HEK293 (cell line): ENCODE data around the gene SLC38A3.

Experiments
- CTCF ChIA-PET: fragments of 350-600 bp; formaldehyde crosslinking; extraction: SDS; loops from one replicate; lab custom pipeline; 2021; ENCODE audit warnings: antibody characterized with exemption; lab: Yijun Ruan, JAX
- POLR2A ChIA-PET: fragments of 300-600 bp; formaldehyde crosslinking; extraction: SDS; loops from one replicate; lab custom pipeline; 2020; ENCODE audit warnings: antibody characterized with exemption, inconsistent platforms; lab: Yijun Ruan, JAX
- H3K27ac ChIP-seq: fragments of 200-500 bp; sonication (Bioruptor generic); 2 replicates; pipeline ENCODE4 v1.5.1; 2014; ENCODE audit warnings: low read depth, low read length, control low read depth, inconsistent platforms; ENCODE audit errors: extremely low read depth
- H3K36me3 ChIP-seq, 2 experiments: fragments of 200-500 bp in 1 of 2; sonication (Bioruptor generic) in 1 of 2; 1 replicate in 1 of 2; 2 replicates in 1 of 2; pipeline ENCODE4 v1.5.1; 2014 to 2017; ENCODE audit warnings: inconsistent platforms in 2 of 2, low read length in 2 of 2; ENCODE audit not compliant: control insufficient read depth in 2 of 2, insufficient read depth in 1 of 2
- H3K4me1 ChIP-seq: fragments of 200-500 bp; sonication (Bioruptor generic); 2 replicates; pipeline ENCODE4 v1.5.1; 2014; ENCODE audit warnings: mild to moderate bottlenecking, low read length, inconsistent platforms; ENCODE audit not compliant: control insufficient read depth, insufficient read depth
- H3K4me3 ChIP-seq: 2 replicates; pipeline ENCODE4 v1.5.1; 2011; ENCODE audit warnings: low read depth, mild to moderate bottlenecking, control low read depth, low read length, moderate library complexity
- H3K9me3 ChIP-seq: fragments of 200-500 bp; sonication (Bioruptor generic); 2 replicates; pipeline ENCODE4 v1.5.1; 2014; ENCODE audit warnings: low read depth, low read length, inconsistent platforms; ENCODE audit not compliant: control insufficient read depth, insufficient read depth
- GLIS2 ChIP-seq: fragments of 450-650 bp; formaldehyde crosslinking; IDR thresholded peaks from 2 replicates; pipeline ENCODE4 v1.5.1; 2016; ENCODE audit warnings: missing biosample characterization, missing genetic modification characterization
- KLF1 ChIP-seq: fragments of 450-650 bp; formaldehyde crosslinking; IDR thresholded peaks from 2 replicates; pipeline ENCODE4 v1.5.1; 2016; ENCODE audit warnings: missing biosample characterization, missing genetic modification characterization
- SP2 ChIP-seq: fragments of 450-650 bp; formaldehyde crosslinking; IDR thresholded peaks from 2 replicates; pipeline ENCODE4 v1.5.1; 2016; ENCODE audit warnings: missing biosample characterization, missing genetic modification characterization
- ZBTB20 ChIP-seq: fragments of 450-650 bp; formaldehyde crosslinking; IDR thresholded peaks from 2 replicates; pipeline ENCODE4 v1.5.1; 2016; ENCODE audit warnings: missing biosample characterization, missing genetic modification characterization
- ZBTB7A ChIP-seq: fragments of 450-650 bp; formaldehyde crosslinking; IDR thresholded peaks from 2 replicates; pipeline ENCODE4 v1.5.1; 2016; ENCODE audit warnings: low read depth, missing biosample characterization, missing genetic modification characterization
- ZNF221 ChIP-seq: fragments of 450-650 bp; formaldehyde crosslinking; IDR thresholded peaks from 2 replicates; pipeline ENCODE4 v1.5.1; 2017; ENCODE audit warnings: missing biosample characterization, missing genetic modification characterization, borderline replicate concordance
- ZNF341 ChIP-seq: fragments of 450-650 bp; formaldehyde crosslinking; IDR thresholded peaks from 2 replicates; pipeline ENCODE4; 2016; ENCODE audit warnings: low read depth, missing biosample characterization, missing genetic modification characterization
- ZNF350 ChIP-seq: fragments of 450-650 bp; formaldehyde crosslinking; IDR thresholded peaks from 2 replicates; pipeline ENCODE4 v1.5.0; 2017; ENCODE audit warnings: missing biosample characterization, mild to moderate bottlenecking, missing genetic modification characterization
- ZNF433 ChIP-seq: fragments of 450-650 bp; formaldehyde crosslinking; IDR thresholded peaks from 2 replicates; pipeline ENCODE4 v1.5.1; 2016; ENCODE audit warnings: missing biosample characterization, missing genetic modification characterization, low read depth
- ZNF514 ChIP-seq: fragments of 450-650 bp; formaldehyde crosslinking; IDR thresholded peaks from 2 replicates; pipeline ENCODE4 v1.5.1; 2016; ENCODE audit warnings: missing biosample characterization, missing genetic modification characterization
- ZNF549 ChIP-seq: fragments of 450-650 bp; IDR thresholded peaks from 2 replicates; pipeline ENCODE4 v1.5.1; 2018; ENCODE audit warnings: missing biosample characterization, missing genetic modification characterization, mild to moderate bottlenecking, inconsistent platforms, moderate library complexity
- ZNF626 ChIP-seq: fragments of 450-650 bp; sonication (Bioruptor Pico); formaldehyde crosslinking; IDR thresholded peaks from 2 replicates; pipeline ENCODE4 v1.5.1; 2018; ENCODE audit warnings: missing biosample characterization, missing genetic modification characterization, inconsistent platforms
- TF ChIP-seq, protein P1 (sequence below): fragments of 450-650 bp; formaldehyde crosslinking; IDR thresholded peaks from 2 replicates; pipeline ENCODE4; 2016; ENCODE audit warnings: missing biosample characterization, missing genetic modification characterization
- TF ChIP-seq, protein P2 (sequence below): fragments of 450-650 bp; formaldehyde crosslinking; IDR thresholded peaks from 2 replicates; pipeline ENCODE4 v1.5.1; 2016; ENCODE audit warnings: missing biosample characterization, missing genetic modification characterization, borderline replicate concordance
- TF ChIP-seq, protein P3 (sequence below): fragments of 450-650 bp; formaldehyde crosslinking; IDR thresholded peaks from 2 replicates; pipeline ENCODE4 v1.5.1; 2016; ENCODE audit warnings: missing biosample characterization, missing genetic modification characterization

SLC38A3 gene

DNA sequence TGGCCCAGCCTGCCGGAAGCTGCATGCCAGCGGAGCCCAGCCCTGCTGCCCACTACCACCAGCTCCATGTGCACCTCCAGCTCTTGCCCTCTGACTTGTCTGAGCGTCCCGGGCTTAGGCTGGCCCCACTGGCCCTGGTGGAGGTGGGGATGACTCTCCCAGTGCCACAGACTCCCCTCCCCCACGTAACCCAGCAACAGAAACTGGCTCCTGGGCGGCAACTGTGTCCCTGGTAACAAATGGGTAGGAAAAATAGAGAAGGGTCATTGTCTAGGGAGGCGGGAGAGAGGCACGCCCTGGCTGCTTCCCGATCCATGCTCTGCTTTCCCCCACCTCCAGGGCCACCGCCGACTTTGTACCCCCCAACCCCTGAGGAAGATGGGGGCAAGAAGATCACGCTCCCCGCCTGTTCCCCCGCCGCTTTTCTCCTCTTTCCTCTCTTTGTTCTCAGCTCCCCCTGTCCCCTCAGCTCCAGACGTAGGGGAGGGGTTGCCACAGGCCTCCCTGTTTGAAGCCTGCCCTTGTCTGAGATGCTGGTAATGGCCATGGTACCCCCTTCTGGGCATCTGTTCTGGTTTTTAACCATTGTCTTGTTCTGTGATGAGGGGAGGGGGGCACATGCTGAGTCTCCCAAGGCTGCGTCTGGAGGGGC is 53.1 kb downstream of the SLC38A3 start:
- TF ChIP-seq, protein P1, sequence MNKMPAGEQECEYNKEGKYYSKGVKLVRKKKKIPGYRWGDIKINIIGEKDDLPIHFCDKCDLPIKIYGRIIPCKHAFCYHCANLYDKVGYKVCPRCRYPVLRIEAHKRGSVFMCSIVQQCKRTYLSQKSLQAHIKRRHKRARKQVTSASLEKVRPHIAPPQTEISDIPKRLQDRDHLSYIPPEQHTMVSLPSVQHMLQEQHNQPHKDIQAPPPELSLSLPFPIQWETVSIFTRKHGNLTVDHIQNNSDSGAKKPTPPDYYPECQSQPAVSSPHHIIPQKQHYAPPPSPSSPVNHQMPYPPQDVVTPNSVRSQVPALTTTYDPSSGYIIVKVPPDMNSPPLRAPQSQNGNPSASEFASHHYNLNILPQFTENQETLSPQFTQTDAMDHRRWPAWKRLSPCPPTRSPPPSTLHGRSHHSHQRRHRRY: no peak
- TF ChIP-seq ZNF549 (tag by site-specific recombination): no peak
- 0 out of 2 replicates have a peak, but pooled peaks have one; percentile 35 for TF ChIP-seq ZBTB20
- 0 out of 2 replicates have a peak, but pooled peaks have one; percentile 12 for TF ChIP-seq SP2 (tag by site-specific recombination)
- TF ChIP-seq ZNF626: no peak
- TF ChIP-seq ZNF221 (tag by site-specific recombination): no peak
- TF ChIP-seq, protein P2, sequence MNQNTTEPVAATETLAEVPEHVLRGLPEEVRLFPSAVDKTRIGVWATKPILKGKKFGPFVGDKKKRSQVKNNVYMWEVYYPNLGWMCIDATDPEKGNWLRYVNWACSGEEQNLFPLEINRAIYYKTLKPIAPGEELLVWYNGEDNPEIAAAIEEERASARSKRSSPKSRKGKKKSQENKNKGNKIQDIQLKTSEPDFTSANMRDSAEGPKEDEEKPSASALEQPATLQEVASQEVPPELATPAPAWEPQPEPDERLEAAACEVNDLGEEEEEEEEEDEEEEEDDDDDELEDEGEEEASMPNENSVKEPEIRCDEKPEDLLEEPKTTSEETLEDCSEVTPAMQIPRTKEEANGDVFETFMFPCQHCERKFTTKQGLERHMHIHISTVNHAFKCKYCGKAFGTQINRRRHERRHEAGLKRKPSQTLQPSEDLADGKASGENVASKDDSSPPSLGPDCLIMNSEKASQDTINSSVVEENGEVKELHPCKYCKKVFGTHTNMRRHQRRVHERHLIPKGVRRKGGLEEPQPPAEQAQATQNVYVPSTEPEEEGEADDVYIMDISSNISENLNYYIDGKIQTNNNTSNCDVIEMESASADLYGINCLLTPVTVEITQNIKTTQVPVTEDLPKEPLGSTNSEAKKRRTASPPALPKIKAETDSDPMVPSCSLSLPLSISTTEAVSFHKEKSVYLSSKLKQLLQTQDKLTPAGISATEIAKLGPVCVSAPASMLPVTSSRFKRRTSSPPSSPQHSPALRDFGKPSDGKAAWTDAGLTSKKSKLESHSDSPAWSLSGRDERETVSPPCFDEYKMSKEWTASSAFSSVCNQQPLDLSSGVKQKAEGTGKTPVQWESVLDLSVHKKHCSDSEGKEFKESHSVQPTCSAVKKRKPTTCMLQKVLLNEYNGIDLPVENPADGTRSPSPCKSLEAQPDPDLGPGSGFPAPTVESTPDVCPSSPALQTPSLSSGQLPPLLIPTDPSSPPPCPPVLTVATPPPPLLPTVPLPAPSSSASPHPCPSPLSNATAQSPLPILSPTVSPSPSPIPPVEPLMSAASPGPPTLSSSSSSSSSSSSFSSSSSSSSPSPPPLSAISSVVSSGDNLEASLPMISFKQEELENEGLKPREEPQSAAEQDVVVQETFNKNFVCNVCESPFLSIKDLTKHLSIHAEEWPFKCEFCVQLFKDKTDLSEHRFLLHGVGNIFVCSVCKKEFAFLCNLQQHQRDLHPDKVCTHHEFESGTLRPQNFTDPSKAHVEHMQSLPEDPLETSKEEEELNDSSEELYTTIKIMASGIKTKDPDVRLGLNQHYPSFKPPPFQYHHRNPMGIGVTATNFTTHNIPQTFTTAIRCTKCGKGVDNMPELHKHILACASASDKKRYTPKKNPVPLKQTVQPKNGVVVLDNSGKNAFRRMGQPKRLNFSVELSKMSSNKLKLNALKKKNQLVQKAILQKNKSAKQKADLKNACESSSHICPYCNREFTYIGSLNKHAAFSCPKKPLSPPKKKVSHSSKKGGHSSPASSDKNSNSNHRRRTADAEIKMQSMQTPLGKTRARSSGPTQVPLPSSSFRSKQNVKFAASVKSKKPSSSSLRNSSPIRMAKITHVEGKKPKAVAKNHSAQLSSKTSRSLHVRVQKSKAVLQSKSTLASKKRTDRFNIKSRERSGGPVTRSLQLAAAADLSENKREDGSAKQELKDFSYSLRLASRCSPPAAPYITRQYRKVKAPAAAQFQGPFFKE: no peak
- no peak for TF ChIP-seq ZNF350
- Histone ChIP-seq H3K4me1 (no peaks in the 10 kb centered on the region; the same call in 1 of the 2 replicates), H3K27ac (no peak overlapping the region), H3K36me3 (peaks cover 5 to 32% of the 10 kb centered on the region in 2 experiments), H3K4me3 (no peak overlapping the region), H3K9me3 (no peaks in the 10 kb centered on the region)
- ChIA-PET CTCF (interaction anchor here (0.8 to 3.9 kb wide), 3 partner anchors 11 to 68 kb away, joined by 3 to 49 read pairs (median 3); no protein-coding TSS in a partner anchor), POLR2A (interaction anchor here (0.6 kb wide), 2 partner anchors 22 to 41 kb away, joined by 4 read pairs; no protein-coding TSS in a partner anchor)

DNA sequence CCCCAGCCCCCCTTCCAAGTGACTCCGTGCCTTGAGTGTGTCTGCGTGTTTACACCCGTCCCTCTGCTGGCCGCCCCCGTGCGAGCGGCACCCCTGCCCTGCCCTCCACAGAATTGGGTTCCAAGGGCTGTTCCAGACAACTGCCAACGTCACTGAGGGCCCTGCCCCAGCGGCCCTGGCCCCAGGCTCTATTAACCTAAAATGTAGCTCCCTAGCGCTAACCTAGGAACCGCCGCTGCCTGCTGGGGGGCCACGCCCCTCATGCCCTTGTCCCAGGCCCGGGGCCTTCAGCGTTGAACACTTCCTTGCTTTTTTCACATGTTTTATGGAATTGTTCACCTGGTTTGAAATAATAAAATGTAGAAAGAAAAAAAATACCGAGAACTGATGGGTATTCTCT is 53.9 kb downstream of the SLC38A3 start:
- no peaks in the 10 kb centered on the region for H3K9me3 ChIP-seq
- ChIA-PET POLR2A (interaction anchor here (0.6 kb wide), 2 partner anchors 22 to 41 kb away, joined by 4 read pairs; no protein-coding TSS in a partner anchor), CTCF (interaction anchor here (0.6 to 3.9 kb wide), 11 partner anchors 11 to 135 kb away, joined by 3 to 49 read pairs (median 3); partner anchors contain the start of gene GNAI2)
- H3K36me3 ChIP-seq: peaks cover 5 to 29% of the 10 kb centered on the region in 2 experiments
- H3K4me3 ChIP-seq: no peak overlapping the region
- H3K4me1 ChIP-seq: no peaks in the 10 kb centered on the region; the same call in 1 of the 2 replicates
- H3K27ac ChIP-seq: peak overlapping the region; percentile 31; the same call in 1 of the 2 replicates
- TF ChIP-seq ZNF433: no peak
- peak; percentile 36; the same call in 1 of the 2 replicates for TF ChIP-seq GLIS2 (tag by site-specific recombination)
- TF ChIP-seq KLF1 (tag by site-specific recombination): peak; percentile 32; the same call in 1 of the 2 replicates
- TF ChIP-seq ZNF514 (tag by site-specific recombination): no peak
- TF ChIP-seq ZBTB7A (tag by site-specific recombination): no peak
- TF ChIP-seq, protein P3, sequence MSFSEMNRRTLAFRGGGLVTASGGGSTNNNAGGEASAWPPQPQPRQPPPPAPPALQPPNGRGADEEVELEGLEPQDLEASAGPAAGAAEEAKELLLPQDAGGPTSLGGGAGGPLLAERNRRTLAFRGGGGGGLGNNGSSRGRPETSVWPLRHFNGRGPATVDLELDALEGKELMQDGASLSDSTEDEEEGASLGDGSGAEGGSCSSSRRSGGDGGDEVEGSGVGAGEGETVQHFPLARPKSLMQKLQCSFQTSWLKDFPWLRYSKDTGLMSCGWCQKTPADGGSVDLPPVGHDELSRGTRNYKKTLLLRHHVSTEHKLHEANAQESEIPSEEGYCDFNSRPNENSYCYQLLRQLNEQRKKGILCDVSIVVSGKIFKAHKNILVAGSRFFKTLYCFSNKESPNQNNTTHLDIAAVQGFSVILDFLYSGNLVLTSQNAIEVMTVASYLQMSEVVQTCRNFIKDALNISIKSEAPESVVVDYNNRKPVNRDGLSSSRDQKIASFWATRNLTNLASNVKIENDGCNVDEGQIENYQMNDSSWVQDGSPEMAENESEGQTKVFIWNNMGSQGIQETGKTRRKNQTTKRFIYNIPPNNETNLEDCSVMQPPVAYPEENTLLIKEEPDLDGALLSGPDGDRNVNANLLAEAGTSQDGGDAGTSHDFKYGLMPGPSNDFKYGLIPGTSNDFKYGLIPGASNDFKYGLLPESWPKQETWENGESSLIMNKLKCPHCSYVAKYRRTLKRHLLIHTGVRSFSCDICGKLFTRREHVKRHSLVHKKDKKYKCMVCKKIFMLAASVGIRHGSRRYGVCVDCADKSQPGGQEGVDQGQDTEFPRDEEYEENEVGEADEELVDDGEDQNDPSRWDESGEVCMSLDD (tag by site-specific recombination): no peak
- TF ChIP-seq ZNF341 (tag by site-specific recombination): peak; percentile 70
